NOMO-1 treated with DMSO at 0.1 percent for 48 hours (cell line): ENCODE results near the gene PTPRJ.
"Not testable (repeated sequence)": the region's sequence is repeated elsewhere in the genome, so short reads cannot be mapped to it uniquely, and the experiment has no call there.

Experiments
- DNase-seq: peaks from one replicate; lab custom pipeline; 2025; ENCODE audit not compliant: unreplicated experiment; lab: John Stamatoyannopoulos, UW

Gene PTPRJ

GRCh38 chr11:47980088-47980906 is at the start of gene PTPRJ:
TSS of gene PTPRJ (plus strand) at chr11:47980559. CDS start at chr11:47980913, 354 bp downstream.
- no peak for DNase-seq

GRCh38 chr11:47932544-47932943 is 47.8 kb upstream of the PTPRJ start:
- no peak for DNase-seq

GRCh38 chr11:47933797-47934196 is 46.6 kb upstream of the PTPRJ start:
- not testable (repeated sequence) for DNase-seq

GRCh38 chr11:47938791-47939560 is 41.4 kb upstream of the PTPRJ start:
- DNase-seq = no peak

- no peak for DNase-seq
These were observed 39.3 kb upstream of the PTPRJ start for GRCh38 chr11:47940904-47941649.

GRCh38 chr11:47941907-47942558 is 38.3 kb upstream of the PTPRJ start:
- DNase-seq = peak; percentile 85

- DNase-seq = no peak
These were observed 36.4 kb upstream of the PTPRJ start for GRCh38 chr11:47943721-47944586.

- no peak for DNase-seq
These were observed 35.7 kb upstream of the PTPRJ start for GRCh38 chr11:47944632-47945031.

- peak; percentile 78 for DNase-seq
These were observed 33.4 kb upstream of the PTPRJ start for GRCh38 chr11:47946682-47947559.

- DNase-seq = no peak
These were observed 32.2 kb upstream of the PTPRJ start for GRCh38 chr11:47948137-47948536.

GRCh38 chr11:47949001-47949675 is 31.2 kb upstream of the PTPRJ start:
- not testable (repeated sequence) for DNase-seq

GRCh38 chr11:47950396-47950795 is 30.0 kb upstream of the PTPRJ start:
- DNase-seq = peak; percentile 82

- DNase-seq = peak; percentile 36
These were observed 28.9 kb upstream of the PTPRJ start for GRCh38 chr11:47951504-47951903.

- peak; percentile 44 for DNase-seq
These were observed 25.2 kb upstream of the PTPRJ start for GRCh38 chr11:47955061-47955755.

- DNase-seq = no peak
These were observed 20.3 kb upstream of the PTPRJ start for GRCh38 chr11:47960015-47960414.

GRCh38 chr11:47961383-47961782 is 19.0 kb upstream of the PTPRJ start:
- DNase-seq = no peak

- no peak for DNase-seq
These were observed 15.8 kb upstream of the PTPRJ start for GRCh38 chr11:47964546-47964945.
